H1 (cell line): ENCODE results near the gene RAD51B. TPM values are rescaled to one million over a fixed set of nuclear protein-coding genes. Genes with fewer than 3 reads are reported as not detected.

Experiments
- CTCF ChIA-PET: fragments of 300-600 bp; sonication (Branson Sonifier 250); formaldehyde crosslinking; loops from one replicate; lab custom pipeline; 2021; ENCODE audit not compliant: partially characterized antibody; lab: Charles Lee
- POLR2A ChIA-PET: fragments of 300-600 bp; sonication (Branson Sonifier 250); formaldehyde crosslinking; loops from one replicate; lab custom pipeline; 2021; ENCODE audit warnings: inconsistent platforms; ENCODE audit not compliant: partially characterized antibody; lab: Charles Lee
- DNase-seq, 2 experiments: peaks; one replicate each; pipeline versions ENCODE4 v3.0.0 to v3.0.0-alpha.2; 2010 to 2022; ENCODE audit warnings: low spot score in 2 of 2, low read depth in 1 of 2, mixed read lengths in 1 of 2
- FAIRE-seq: peaks from 2 replicates; lab custom pipeline; 2011; peaks lifted over from hg19 to GRCh38; lab: Jason Lieb, UNC
- H2AFZ ChIP-seq: 2 replicates; pipeline ENCODE4 v1.8.1; 2012; ENCODE audit warnings: low read length, inconsistent platforms
- H2AK5ac ChIP-seq: 2 replicates; pipeline ENCODE4 v1.6.1; 2013; ENCODE audit warnings: low read depth, low read length
- H2BK120ac ChIP-seq: replicated peaks from 2 replicates; pipeline ENCODE3; 2013; ENCODE audit warnings: low read depth, low read length, inconsistent platforms
- H2BK12ac ChIP-seq: 2 replicates; pipeline ENCODE4 v1.6.1; 2013; ENCODE audit warnings: low read depth, low read length
- H2BK15ac ChIP-seq: 2 replicates; pipeline ENCODE4 v1.6.1; 2013; ENCODE audit warnings: low read length
- H2BK20ac ChIP-seq: 2 replicates; pipeline ENCODE4 v1.6.1; 2013; ENCODE audit warnings: low read length
- H2BK5ac ChIP-seq: 2 replicates; pipeline ENCODE4 v1.6.1; 2013; ENCODE audit warnings: low read depth, low read length
- H3K14ac ChIP-seq: 2 replicates; pipeline ENCODE4 v1.6.1; 2013; ENCODE audit warnings: inconsistent platforms; ENCODE audit not compliant: insufficient read length
- H3K18ac ChIP-seq: 2 replicates; pipeline ENCODE4 v1.6.1; 2013; ENCODE audit warnings: low read length; ENCODE audit errors: extremely low read depth
- H3K23ac ChIP-seq: 2 replicates; pipeline ENCODE4 v1.6.1; 2013; ENCODE audit warnings: inconsistent platforms; ENCODE audit not compliant: insufficient read length
- H3K23me2 ChIP-seq: 2 replicates; pipeline ENCODE4 v1.6.1; 2013; ENCODE audit warnings: low read depth, low read length
- H3K27ac ChIP-seq: 2 replicates; pipeline ENCODE4 v1.6.1; 2011; ENCODE audit warnings: low read depth, low read length, inconsistent platforms
- H3K27me3 ChIP-seq, 4 experiments: replicated peaks in 1 of 4; 1 replicate in 1 of 4; 2 replicates in 3 of 4; pipeline versions ENCODE4 v1.6.1 to v1.8.1; 2011 to 2013; ENCODE audit warnings: low read length in 3 of 4, mild to moderate bottlenecking in 3 of 4, inconsistent platforms in 2 of 4, mixed read lengths in 2 of 4, moderate library complexity in 1 of 4; ENCODE audit not compliant: control insufficient read depth in 3 of 4, insufficient read depth in 3 of 4; ENCODE audit errors: extremely low read depth in 1 of 4
- H3K36me3 ChIP-seq, 4 experiments: 2 replicates each; pipeline versions ENCODE4 v1.6.1 to v1.8.1; 2011 to 2013; ENCODE audit warnings: mild to moderate bottlenecking in 4 of 4, low read length in 3 of 4, moderate library complexity in 2 of 4, control low read depth in 1 of 4, inconsistent platforms in 1 of 4; ENCODE audit not compliant: insufficient read depth in 4 of 4, control insufficient read depth in 2 of 4
- H3K4ac ChIP-seq: replicated peaks from 2 replicates; pipeline ENCODE3; 2013; ENCODE audit warnings: low read length, low read depth, mixed read lengths, inconsistent platforms; ENCODE audit not compliant: insufficient read length
- H3K4me1 ChIP-seq, 4 experiments: replicated peaks in 1 of 4; 1 replicate in 1 of 4; 2 replicates in 3 of 4; pipeline versions ENCODE4 v1.6.1 to v1.8.1; 2011 to 2013; ENCODE audit warnings: low read length in 3 of 4, inconsistent platforms in 2 of 4, mixed read lengths in 1 of 4; ENCODE audit not compliant: insufficient read depth in 4 of 4, control insufficient read depth in 3 of 4
- H3K4me2 ChIP-seq, 2 experiments: 2 replicates each; pipeline versions ENCODE4 v1.6.1 to v1.8.1; 2011 to 2013; ENCODE audit warnings: low read depth in 2 of 2, low read length in 2 of 2, control low read depth in 1 of 2, inconsistent platforms in 1 of 2, mild to moderate bottlenecking in 1 of 2; ENCODE audit not compliant: insufficient read depth in 1 of 2
- H3K4me3 ChIP-seq, 4 experiments: fragments of 200-600, 300-600 bp in 1 of 4; sonication (generic), shearing (Covaris generic), sonication (Bioruptor Twin) in 1 of 4; 2 replicates each; pipeline versions ENCODE4 v1.5.1 to v1.8.1; 2011 to 2016; ENCODE audit warnings: low read length in 4 of 4, low read depth in 3 of 4, control low read depth in 2 of 4, inconsistent platforms in 2 of 4, mild to moderate bottlenecking in 2 of 4, mixed read lengths in 1 of 4, moderate library complexity in 1 of 4; ENCODE audit not compliant: insufficient read depth in 2 of 4; ENCODE audit errors: extremely low read depth in 1 of 4
- H3K56ac ChIP-seq: replicated peaks from 2 replicates; pipeline ENCODE3; 2013; ENCODE audit warnings: low read depth, mild to moderate bottlenecking, mixed read lengths, low read length, inconsistent platforms; ENCODE audit not compliant: insufficient read length
- H3K79me1 ChIP-seq: 2 replicates; pipeline ENCODE4 v1.6.1; 2013; ENCODE audit warnings: low read depth, low read length, control low read depth
- H3K79me2 ChIP-seq, 2 experiments: 2 replicates each; pipeline versions ENCODE4 v1.6.1 to v1.8.1; 2012 to 2013; ENCODE audit warnings: low read length in 2 of 2, mild to moderate bottlenecking in 2 of 2, inconsistent platforms in 1 of 2; ENCODE audit not compliant: insufficient read depth in 2 of 2, control insufficient read depth in 1 of 2
- H3K9ac ChIP-seq, 4 experiments: replicated peaks in 1 of 4; 1 replicate in 1 of 4; 2 replicates in 3 of 4; pipeline versions ENCODE4 v1.6.1 to v1.8.1; 2011 to 2013; ENCODE audit warnings: low read depth in 3 of 4, low read length in 3 of 4, control low read depth in 2 of 4, mild to moderate bottlenecking in 2 of 4, moderate library complexity in 2 of 4, inconsistent platforms in 1 of 4; ENCODE audit errors: extremely low read depth in 1 of 4
- H3K9me3 ChIP-seq, 2 experiments: 2 replicates each; pipeline versions ENCODE4 v1.6.1 to v1.8.1; 2012 to 2013; ENCODE audit warnings: mild to moderate bottlenecking in 2 of 2, moderate library complexity in 2 of 2, control low read depth in 1 of 2, inconsistent platforms in 1 of 2, low read depth in 1 of 2, low read length in 1 of 2, mixed read lengths in 1 of 2; ENCODE audit not compliant: insufficient read depth in 2 of 2
- H4K20me1 ChIP-seq, 2 experiments: replicated peaks in 1 of 2; 2 replicates each; pipeline versions ENCODE3 to v1.8.1; 2011 to 2013; ENCODE audit warnings: inconsistent platforms in 2 of 2, low read length in 2 of 2, mild to moderate bottlenecking in 1 of 2; ENCODE audit not compliant: insufficient read depth in 2 of 2, control insufficient read depth in 1 of 2
- H4K5ac ChIP-seq: 2 replicates; pipeline ENCODE4 v1.6.1; 2013; ENCODE audit warnings: low read length, low read depth, mixed read lengths, inconsistent platforms; ENCODE audit not compliant: insufficient read length
- H4K8ac ChIP-seq: 2 replicates; pipeline ENCODE4 v1.8.0; 2013; ENCODE audit warnings: mild to moderate bottlenecking, moderate library complexity, low read length, inconsistent platforms; ENCODE audit not compliant: insufficient read depth; ENCODE audit errors: extremely low read depth
- H4K91ac ChIP-seq: replicated peaks from 2 replicates; pipeline ENCODE3; 2013; ENCODE audit warnings: low read length, mixed read lengths, inconsistent platforms; ENCODE audit not compliant: insufficient read length
- GTF2F1 ChIP-seq: IDR thresholded peaks from 2 replicates; pipeline ENCODE4 v1.6.1; 2012; ENCODE audit warnings: low read depth, low read length, improper control_type of control experiment, borderline replicate concordance
- WGBS, 2 experiments: shearing (Covaris generic) in 1 of 2; methylation state at CpG; one replicate each; pipeline versions ENCODE4 v1.1.6 to v1.1.7; 2013 to 2015; ENCODE audit warnings: low lambda C conversion rate in 2 of 2, mixed read lengths in 2 of 2, inconsistent platforms in 1 of 2, low coverage in 1 of 2, missing lambda C conversion rate in 1 of 2; ENCODE audit not compliant: insufficient replicate concordance in 2 of 2, insufficient coverage in 1 of 2, insufficient read length in 1 of 2; ENCODE audit errors: extremely low coverage in 1 of 2, missing lambda C conversion rate in 1 of 2; 5-methylcytosine and 5-hydroxymethylcytosine counted together
- polyA plus RNA-seq, 7 experiments: library from polyadenylated mRNA; depleted of rRNA in 3 of 7; stranded (reverse) in 5 of 7; unstranded in 2 of 7; fragments of >200 nt in 5 of 7; fragments of 200-250 nt in 2 of 7; gene quantifications; 1 replicate in 5 of 7; 2 replicates in 1 of 7; 4 replicates in 1 of 7; pipeline versions ENCODE4 v1.2.1 to v1.2.3, GENCODE V29; 2011 to 2013; ENCODE audit warnings: missing spikeins in 2 of 7, mixed read lengths in 2 of 7
- total RNA-seq: library from RNA; stranded (reverse); fragmentation: NEBNext Ultra II Directional; extraction: Animal tissue kit (Norgen Biotek cat#: 25700); gene quantifications from 2 replicates; pipeline ENCODE4 v1.2.1, GENCODE V29; 2021

The RAD51B gene
- total and polyA plus RNA-seq, 2 of the 8 experiments (the other 6 are each of a cell fraction or from before 2014, with no cell fraction given): 3.9 to 14.9 TPM

- no peaks in the 10 kb centered on the region for H4K20me1 ChIP-seq
- WGBS, 2 experiments: 90% methylated on average over 7 of the region's 7 CpGs; no CpG with 5 or more reads in 1 of the 2 experiments
- H2BK120ac ChIP-seq: no peak overlapping the region
- H3K36me3 ChIP-seq: no peaks in the 10 kb centered on the region
- H3K27me3 ChIP-seq: no peaks in the 10 kb centered on the region
- no peak overlapping the region for H3K23ac ChIP-seq
- no peak overlapping the region for H3K4ac ChIP-seq
- ChIA-PET CTCF (interaction anchor here (0.6 to 1.1 kb wide), 4 partner anchors 144 to 322 kb away, joined by 3 read pairs; no protein-coding TSS in a partner anchor), POLR2A (no interaction called here)
- DNase-seq: no peak
- no peak overlapping the region for H2BK5ac ChIP-seq
- H3K79me1 ChIP-seq: no peaks in the 10 kb centered on the region
- no peaks in the 10 kb centered on the region for H3K23me2 ChIP-seq
- no peak overlapping the region for H2BK15ac ChIP-seq
- H4K91ac ChIP-seq: no peak overlapping the region
- no peaks in the 10 kb centered on the region for H3K79me2 ChIP-seq
- H2AK5ac ChIP-seq: no peak overlapping the region
- peaks cover 3 to 10% (median 4%) of the 10 kb centered on the region in 4 experiments for H3K4me1 ChIP-seq
- no peak overlapping the region for H3K56ac ChIP-seq
- no peak overlapping the region for H3K9ac ChIP-seq
- H2AFZ ChIP-seq: no peak overlapping the region
- no peak overlapping the region for H3K14ac ChIP-seq
- H3K4me2 ChIP-seq: no peak overlapping the region
- H2BK20ac ChIP-seq: no peak overlapping the region
- H4K5ac ChIP-seq: no peak overlapping the region
- TF ChIP-seq GTF2F1: no peak
- H2BK12ac ChIP-seq: no peak overlapping the region
- H3K18ac ChIP-seq: no peak overlapping the region
- H3K4me3 ChIP-seq: no peak overlapping the region
- no peak for FAIRE-seq
- no peaks in the 10 kb centered on the region for H3K9me3 ChIP-seq
- no peak overlapping the region for H4K8ac ChIP-seq
- H3K27ac ChIP-seq: no peak overlapping the region
Observed at GRCh38 chr14:68393259-68393658, 573.7 kb downstream of the RAD51B start.
